ENCODE data around the gene TIGD2.
"Not testable (repeated sequence)": the region's sequence is repeated elsewhere in the genome, so short reads cannot be mapped to it uniquely, and the experiment has no call there.

Gene TIGD2

GRCh38 chr4:89119836-89120235, 8.5 kb downstream of the TIGD2 start:
- no peak for DNase-seq

GRCh38 chr4:89121387-89122068, 10.2 kb downstream of the TIGD2 start:
- no peak for DNase-seq

GRCh38 chr4:89123451-89123851, 12.1 kb downstream of the TIGD2 start:
- DNase-seq, result no peak

- DNase-seq, result no peak
Observed at GRCh38 chr4:89125901-89126782, 14.8 kb downstream of the TIGD2 start.

- no peak for DNase-seq
Observed at GRCh38 chr4:89129080-89129640, 17.8 kb downstream of the TIGD2 start.

- no peak for DNase-seq
Observed at GRCh38 chr4:89134775-89135319, 23.5 kb downstream of the TIGD2 start.

- DNase-seq, result no peak
Observed at GRCh38 chr4:89136525-89136924, 25.2 kb downstream of the TIGD2 start.

GRCh38 chr4:89137231-89137630, 25.9 kb downstream of the TIGD2 start:
- no peak for DNase-seq

GRCh38 chr4:89137695-89138094, 26.4 kb downstream of the TIGD2 start:
- no peak for DNase-seq

- no peak for DNase-seq
Observed at GRCh38 chr4:89140168-89140759, 28.9 kb downstream of the TIGD2 start.

GRCh38 chr4:89142691-89143669, 31.6 kb downstream of the TIGD2 start:
- DNase-seq, result no peak

- not testable (repeated sequence) for DNase-seq
Observed at GRCh38 chr4:89144652-89145051, 33.3 kb downstream of the TIGD2 start.

GRCh38 chr4:89146196-89146595, 34.9 kb downstream of the TIGD2 start:
- DNase-seq, result no peak

GRCh38 chr4:89152972-89153371, 41.6 kb downstream of the TIGD2 start:
- DNase-seq, result peak in 2 of 3 donors; percentile 4 to 17

GRCh38 chr4:89156174-89156914, 45.0 kb downstream of the TIGD2 start:
- DNase-seq, result no peak

- no peak for DNase-seq
Observed at GRCh38 chr4:89157488-89158024, 46.2 kb downstream of the TIGD2 start.

- peak; percentile 49 to 78 (median 69) for DNase-seq
Observed at GRCh38 chr4:89158884-89159503, 47.7 kb downstream of the TIGD2 start.

GRCh38 chr4:89160806-89161205, 49.5 kb downstream of the TIGD2 start:
- DNase-seq, result no peak

- no peak for DNase-seq
Observed at GRCh38 chr4:89161841-89162240, 50.5 kb downstream of the TIGD2 start.

- peak in 2 of 3 donors; percentile 6 to 8 for DNase-seq
Observed at GRCh38 chr4:89162496-89162895, 51.2 kb downstream of the TIGD2 start.
